Fibroblast of skin of left biceps (primary cell): Measurements from ENCODE around the gene SEPTIN8.
A peak's percentile ranks its signal among the peaks of the same experiment; 100 is the strongest.

Experiments used
- DNase-seq, 2 experiments: peaks; one replicate each; pipeline ENCODE4 v3.0.0-alpha.2; 2013; ENCODE audit warnings: low read depth in 2 of 2

The SEPTIN8 gene

GRCh38 chr5:132748522-132749000, 28.5 kb downstream of the SEPTIN8 start:
- no peak for DNase-seq

GRCh38 chr5:132747616-132748440, 29.2 kb downstream of the SEPTIN8 start:
- no peak for DNase-seq

GRCh38 chr5:132746954-132747615, 30.0 kb downstream of the SEPTIN8 start, which contains the start of gene CCNI2:
CCNI2 (plus strand) TSS chr5:132747426; CDS start chr5:132747496, 70 bp downstream.
- no peak for DNase-seq

- DNase-seq: no peak
Measured at GRCh38 chr5:132746592-132746953, 30.5 kb downstream of the SEPTIN8 start.

- DNase-seq: no peak
Measured at GRCh38 chr5:132744659-132745058, 32.4 kb downstream of the SEPTIN8 start.

- no peak for DNase-seq
Measured at GRCh38 chr5:132742626-132743025, 34.4 kb downstream of the SEPTIN8 start.

GRCh38 chr5:132742158-132742557, 34.9 kb downstream of the SEPTIN8 start:
- no peak for DNase-seq

- DNase-seq: no peak
Measured at GRCh38 chr5:132739232-132739631, 37.8 kb downstream of the SEPTIN8 start.

- DNase-seq: no peak
Measured at GRCh38 chr5:132737982-132738681, 38.9 kb downstream of the SEPTIN8 start.

- peak; percentile 82 to 83 for DNase-seq
Measured at GRCh38 chr5:132736853-132737833, 39.9 kb downstream of the SEPTIN8 start, which contains the start of gene KIF3A. KIF3A (minus strand) TSS chr5:132737546; CDS start chr5:132737419, 127 bp downstream.

- no peak for DNase-seq
Measured at GRCh38 chr5:132734687-132735086, 42.4 kb downstream of the SEPTIN8 start.

- no peak for DNase-seq
Measured at GRCh38 chr5:132733499-132734148, 43.4 kb downstream of the SEPTIN8 start.

GRCh38 chr5:132729896-132730295, 47.1 kb downstream of the SEPTIN8 start:
- DNase-seq: no peak

GRCh38 chr5:132725745-132726144, 51.3 kb downstream of the SEPTIN8 start:
- DNase-seq: no peak

- DNase-seq: no peak
Measured at GRCh38 chr5:132718544-132719312, 58.3 kb downstream of the SEPTIN8 start.

- DNase-seq: no peak
Measured at GRCh38 chr5:132714456-132715307, 62.4 kb downstream of the SEPTIN8 start.

- DNase-seq: no peak
Measured at GRCh38 chr5:132708645-132709044, 68.4 kb downstream of the SEPTIN8 start.

- DNase-seq: no peak
Measured at GRCh38 chr5:132704875-132705274, 72.2 kb downstream of the SEPTIN8 start.
